Activated CD8-positive, alpha-beta memory T cell treated with anti-CD3 and anti-CD28 coated beads, Interleukin-2, amount 50 U/mL, for 1 hour (primary cell): ENCODE results near the gene DCAF15.

Experiments used
- DNase-seq: peaks from one replicate; pipeline ENCODE4 v3.0.0-alpha.2; 2020; ENCODE audit errors: extremely low read depth

DCAF15 gene

DNA sequence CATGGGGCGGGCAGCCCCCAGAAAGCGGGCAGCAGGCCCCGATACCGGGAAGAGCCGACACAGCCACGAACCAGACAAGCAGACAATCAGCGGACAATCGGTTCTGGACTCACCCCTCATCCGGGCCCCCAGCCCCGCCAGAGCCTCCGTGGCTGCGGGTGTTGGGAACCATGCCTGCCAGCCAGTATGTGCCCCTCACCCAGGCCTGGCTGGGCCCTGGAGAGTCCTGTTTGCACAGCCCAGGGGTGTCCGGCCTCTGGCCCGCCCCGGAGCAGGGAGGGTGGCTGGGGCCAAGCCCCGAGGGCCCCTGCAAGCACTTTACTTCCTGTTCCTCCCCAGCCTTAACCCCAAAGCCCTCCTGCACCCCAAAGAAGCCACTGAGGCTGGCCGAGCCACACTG is 21.9 kb upstream of the DCAF15 start:
- DNase-seq: no peak

DNA sequence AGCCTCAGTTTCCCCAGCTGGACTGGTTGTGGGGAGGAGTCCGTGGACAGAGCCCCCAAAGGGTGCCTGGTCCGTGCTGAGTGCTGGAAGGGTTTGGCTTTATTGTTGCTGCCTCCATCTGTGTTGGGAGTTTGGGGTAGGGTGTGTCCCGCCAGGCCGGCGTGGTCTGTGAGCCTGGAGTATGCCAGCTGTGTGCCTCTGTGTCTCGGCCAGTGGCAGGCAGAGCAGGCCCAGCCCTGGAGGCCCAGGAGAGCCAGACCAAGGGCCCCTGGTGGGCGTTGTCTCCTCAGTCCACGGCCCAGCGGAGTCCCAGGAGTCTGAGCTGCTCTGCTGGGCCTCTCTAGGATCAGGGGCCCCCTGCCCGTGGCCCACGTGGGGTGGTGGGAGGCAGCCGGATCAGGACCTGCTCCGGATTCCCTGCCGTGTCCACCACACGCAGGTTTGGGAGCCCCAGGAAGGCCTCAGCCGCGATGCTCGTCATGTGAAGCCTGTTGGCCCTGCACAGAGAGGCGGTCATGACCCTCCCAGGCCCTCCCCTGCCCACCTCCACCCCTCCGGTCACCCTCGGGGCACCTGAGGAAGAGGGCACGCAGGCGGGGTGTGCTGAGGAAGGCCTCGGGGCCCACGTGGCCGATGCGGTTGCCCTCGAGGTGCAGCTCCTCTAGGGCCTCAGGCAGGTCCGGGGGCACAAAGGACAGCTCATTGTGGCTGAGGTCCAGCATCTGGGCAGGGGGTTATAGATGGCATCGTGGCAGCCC is 20.7 kb upstream of the DCAF15 start:
- no peak for DNase-seq

DNA sequence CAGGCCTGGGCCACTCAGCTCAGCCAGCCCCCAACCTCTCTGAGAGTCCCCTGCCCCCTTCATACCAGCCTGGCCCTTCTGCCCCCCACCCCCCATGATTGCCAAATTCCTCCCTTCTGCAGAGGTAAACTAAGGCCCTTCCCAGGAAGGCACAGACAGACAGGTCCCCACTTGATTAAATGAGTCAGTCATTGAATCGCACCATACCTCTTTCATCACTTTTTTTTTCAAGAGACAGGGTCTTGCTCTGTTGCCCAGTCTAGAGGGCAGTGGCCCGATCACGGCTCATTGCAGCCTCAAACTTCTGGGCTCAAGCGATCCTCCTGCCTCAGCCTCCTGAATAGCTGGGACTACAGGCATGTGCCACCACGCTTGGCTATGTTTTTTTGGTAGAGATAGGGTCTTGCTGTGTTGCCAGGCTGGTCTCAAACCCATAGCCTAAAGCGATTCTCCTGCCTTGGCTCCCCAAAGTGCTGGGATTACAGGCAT is 20.1 kb upstream of the DCAF15 start:
- no peak for DNase-seq

DNA sequence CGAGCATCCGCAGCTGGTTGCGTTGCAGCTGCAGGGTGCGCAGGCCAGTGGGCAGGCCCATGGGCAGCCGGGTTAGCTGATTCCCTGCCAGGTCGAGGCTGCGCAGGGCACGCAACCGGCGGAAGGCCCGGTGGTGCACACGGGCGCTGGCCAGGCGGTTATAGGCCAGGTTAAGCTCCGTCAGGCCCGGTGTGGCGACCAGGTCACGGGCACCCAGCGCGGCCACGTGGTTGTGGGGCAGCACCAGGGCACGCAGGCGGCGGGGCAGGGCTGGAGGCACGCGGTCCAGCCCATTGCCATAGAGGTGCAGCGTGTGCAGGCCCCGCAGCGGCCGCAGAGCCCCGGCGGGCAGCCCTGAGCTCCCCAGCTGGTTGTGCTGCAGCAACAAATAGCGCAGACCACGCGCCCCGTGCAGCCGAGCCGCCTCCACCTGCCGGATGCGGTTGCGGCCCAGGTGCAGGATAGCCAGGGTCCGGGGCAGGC is 19.4 kb upstream of the DCAF15 start:
- DNase-seq: no peak

DNA sequence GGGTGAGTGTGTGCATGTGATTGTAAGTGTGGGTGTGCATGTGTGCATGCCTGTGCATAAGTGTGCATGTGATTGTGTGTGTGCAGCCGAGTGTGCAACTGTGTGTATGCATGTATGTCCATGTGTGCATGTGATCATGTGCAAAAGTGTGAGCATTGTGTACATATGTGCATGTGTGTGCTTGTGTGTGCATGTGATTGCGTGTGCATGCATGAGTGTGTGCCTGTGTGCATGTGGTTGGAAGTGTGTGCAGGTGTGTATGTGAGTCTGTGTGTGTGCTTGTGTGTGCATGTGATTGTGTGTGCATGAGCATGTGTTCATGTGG is 17.6 kb upstream of the DCAF15 start:
- no peak for DNase-seq

DNA sequence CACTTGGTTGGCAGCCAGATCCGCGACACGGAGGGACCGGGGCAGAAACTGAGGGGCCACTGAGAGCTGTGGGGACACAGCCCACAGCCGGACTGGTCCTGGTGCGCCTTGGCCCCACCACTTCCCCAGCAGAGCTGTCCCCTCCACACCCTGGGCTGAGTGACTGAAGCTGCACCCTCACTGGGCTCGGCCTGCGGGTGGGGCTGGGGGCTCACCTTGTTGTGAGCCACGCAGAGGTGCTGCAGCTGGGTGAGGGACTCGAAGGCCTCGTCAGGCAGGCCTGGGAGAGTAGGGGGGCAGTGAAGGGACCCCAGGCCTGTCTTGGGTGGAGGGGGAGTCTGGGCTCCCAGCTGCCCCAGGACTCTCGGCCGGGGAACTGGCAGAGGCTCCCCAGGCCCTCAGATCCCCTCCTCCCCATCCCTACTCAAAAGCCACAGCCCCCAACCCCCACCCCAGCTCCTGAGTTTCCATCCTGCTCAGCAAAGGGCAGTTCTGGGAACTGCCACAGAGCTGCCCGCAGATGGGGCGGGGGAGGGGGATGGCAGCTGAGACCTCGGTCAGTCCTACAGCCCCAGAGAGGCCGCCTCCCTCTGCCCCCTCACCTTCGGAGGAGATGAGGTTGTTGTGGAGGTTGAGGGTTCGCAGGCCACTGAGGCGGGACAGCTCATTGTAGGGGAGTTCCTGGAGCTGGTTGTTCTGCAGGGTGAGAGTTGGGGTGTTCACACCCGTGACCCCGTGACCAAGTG is 16.4 kb upstream of the DCAF15 start:
- no peak for DNase-seq

DNA sequence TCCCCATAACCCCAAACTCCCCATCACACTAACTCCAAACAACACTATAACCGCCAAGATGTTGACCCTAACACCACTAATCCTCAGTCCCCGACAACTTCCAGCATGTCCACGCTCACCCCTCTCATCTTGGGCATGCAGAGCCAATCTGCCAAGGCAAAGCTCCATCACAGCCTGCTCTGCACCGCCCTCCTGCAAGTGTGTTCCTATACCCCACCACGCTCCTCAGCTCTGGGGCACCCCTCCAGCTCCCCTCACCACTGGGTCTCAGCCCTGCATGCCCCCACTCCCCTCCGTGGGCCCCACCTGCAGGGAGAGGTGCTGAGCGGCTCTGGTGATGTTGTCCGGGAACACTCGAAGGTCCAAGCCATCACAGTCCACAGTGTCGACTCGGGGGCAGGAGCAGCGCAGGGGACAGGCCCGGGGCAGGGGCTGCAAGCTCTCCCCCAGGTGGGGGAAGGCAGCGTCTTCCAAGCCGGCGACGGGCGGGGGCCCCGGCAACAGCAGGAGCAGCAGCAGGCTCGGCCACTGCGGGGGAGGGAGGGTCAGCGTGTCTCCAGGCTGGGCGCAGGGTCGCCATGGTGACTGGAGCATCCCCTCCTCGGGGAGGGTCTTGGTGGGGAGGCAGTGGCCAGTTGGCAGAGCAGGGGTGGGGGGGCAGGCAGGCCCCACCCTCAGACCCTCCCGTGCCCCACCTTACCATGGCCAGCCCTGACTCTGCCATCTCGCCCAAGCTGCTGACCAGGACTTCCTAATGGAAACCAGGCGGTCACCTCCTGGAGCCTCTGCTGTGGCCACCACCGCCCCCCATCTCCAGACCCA is 14.6 kb upstream of the DCAF15 start:
- no peak for DNase-seq

DNA sequence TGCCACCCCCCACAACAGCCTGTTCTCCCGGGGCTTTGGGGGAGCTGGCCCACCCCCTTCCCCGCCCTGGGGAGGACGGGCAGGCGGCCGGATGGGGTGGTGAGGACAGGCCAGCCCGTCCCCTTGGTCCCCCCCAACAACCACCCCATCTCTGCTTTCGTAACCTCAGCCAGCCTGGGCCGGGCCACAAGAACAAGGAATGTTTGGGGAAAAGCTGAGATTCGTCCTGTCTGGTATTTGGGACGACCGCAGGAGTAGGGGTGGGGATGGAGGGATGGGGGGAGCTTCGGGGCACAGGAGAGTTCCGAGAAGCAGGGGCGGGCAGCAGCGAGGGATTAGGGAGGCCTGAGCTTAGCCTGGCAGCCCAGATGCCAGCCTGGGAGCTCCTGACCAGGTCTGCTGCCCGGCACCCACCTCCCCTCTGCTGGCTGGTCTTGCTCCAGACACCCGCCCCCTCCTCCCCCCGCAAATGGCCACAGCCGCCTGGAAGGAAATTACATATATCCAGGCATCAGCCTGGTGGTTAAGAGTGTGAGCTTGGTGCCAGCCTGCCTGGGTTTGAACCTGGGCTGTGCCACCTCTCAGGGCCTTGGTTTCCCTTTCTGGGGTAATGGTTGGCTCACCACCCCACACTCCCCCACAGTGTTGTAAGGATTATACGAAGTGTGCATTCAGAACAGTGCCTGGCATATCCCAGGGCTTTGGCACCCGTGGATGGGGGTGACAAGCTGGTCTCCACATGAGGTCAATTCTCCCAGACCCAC is 13.8 kb upstream of the DCAF15 start, which contains the start of gene PODNL1:
TSS of gene PODNL1 (minus strand) at position 117 of the 764 bp plus-strand sequence. CDS start 236 bp downstream, outside the sequence.
- DNase-seq: no peak

DNA sequence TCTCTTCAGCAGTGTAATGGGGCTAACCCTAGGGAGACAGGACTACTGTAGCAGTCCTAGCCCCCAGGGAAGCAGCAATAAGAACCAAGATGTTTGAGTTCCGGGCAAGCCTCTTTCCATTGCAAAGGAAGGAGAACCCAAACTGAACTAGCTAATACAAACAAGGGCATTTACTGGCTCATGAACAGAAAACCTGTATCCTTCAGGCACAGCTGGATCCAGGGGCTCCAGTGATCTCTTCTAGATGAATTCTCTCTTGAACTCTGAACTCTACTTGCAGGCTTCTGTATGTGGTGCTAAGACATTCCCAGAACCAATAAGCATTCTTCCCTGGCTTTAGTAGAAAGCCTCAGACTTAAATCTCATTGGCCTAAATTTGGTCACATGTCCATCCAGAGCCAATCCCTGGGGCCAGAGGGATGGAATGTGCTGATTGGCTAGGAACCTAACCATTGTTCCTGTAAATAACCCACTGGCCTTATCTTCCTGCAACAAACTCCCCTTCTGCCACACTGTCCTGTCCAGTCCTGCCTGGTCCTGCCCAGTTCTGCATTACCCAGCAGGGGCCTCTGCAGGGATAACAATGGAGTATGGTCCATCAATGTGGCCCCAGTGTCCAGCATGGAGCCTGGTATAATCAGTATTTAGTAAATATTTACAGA is 10.2 kb upstream of the DCAF15 start:
- DNase-seq: no peak

DNA sequence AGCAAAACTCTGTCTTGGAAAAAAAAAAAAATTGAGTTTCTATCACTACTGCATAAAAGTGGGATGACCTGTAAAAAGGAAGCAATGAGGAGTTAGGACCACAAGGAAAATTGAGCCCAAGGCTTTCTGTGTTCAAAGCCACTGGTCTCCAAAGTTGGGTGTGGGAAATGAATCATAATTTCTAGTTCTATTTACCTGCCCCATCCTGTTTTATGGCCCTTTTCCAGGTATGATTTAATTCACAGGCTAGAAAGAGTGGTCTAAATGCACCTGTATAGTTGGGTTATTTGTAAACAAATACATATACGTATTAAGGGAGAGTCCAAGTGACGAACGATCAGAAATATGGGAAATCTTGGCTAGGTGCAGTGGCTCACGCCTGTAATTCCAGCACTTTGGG is 5.9 kb upstream of the DCAF15 start:
- no peak for DNase-seq

DNA sequence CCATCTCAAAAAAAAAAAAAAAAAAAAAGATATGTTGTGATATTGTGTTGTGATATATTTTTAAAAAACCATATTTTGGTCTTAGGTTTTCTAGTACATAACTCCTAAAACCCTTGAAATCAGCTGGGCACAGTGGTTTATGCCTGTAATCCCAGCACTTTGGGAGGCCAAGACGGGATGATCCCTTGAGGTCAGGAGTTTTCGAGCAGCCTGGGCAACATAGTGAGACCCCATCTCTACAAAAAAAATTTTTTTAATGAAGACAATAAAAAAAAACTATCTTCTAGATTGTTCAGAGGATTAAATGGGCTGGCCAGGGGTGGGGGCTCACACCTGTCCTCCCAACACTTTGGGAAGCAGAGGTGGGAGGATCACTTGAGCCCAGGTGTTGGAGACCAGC is 1.3 kb upstream of the DCAF15 start:
- DNase-seq: no peak

DNA sequence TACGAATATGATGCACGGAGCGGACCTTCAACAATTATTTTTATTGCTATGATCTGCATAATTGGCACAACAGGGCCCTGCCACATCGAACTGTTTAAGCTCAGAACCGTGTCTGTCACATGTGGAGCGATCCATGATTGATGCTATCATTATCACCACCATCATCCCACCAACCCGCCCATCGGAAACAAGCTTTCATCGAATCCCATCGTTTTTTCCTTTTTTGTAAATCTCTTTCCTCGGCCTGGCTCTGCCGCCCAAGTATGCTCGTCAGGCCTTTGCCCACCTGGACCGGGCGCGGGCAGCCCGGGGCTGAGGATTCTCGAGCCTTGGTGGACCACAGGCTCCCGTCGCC is 533 bp upstream of the DCAF15 start:
- DNase-seq: no peak

DNA sequence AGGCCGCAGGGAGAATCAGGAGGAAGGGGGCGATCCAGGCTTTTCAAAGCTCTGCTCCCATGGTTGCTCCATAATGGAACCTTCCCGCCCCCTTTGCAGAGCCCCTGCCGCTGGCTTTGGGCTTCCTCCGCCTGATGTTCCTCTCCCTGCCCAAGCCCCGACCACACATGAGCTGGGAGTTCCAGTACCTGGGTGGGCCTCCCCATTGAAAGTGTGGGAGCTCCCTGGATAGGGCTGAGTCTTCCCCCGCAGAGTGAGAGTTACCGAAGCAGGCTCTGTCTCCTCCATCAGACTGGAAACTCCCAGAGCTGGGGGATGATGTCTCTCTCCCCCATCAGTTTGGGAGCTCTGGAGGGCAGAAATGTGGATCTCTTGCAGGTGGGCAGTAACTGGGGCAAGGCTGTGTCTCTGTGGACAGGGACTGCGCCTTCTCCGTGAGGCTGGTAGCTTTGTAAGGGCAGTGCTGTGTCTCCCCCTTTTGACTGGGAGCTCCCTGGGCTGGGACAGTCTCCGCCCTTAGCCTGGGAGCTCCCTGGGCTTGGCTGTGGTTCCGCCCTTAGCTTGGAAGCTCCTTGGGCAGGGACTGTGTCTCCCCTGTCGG is 722 bp downstream of the DCAF15 start:
- DNase-seq: no peak

DNA sequence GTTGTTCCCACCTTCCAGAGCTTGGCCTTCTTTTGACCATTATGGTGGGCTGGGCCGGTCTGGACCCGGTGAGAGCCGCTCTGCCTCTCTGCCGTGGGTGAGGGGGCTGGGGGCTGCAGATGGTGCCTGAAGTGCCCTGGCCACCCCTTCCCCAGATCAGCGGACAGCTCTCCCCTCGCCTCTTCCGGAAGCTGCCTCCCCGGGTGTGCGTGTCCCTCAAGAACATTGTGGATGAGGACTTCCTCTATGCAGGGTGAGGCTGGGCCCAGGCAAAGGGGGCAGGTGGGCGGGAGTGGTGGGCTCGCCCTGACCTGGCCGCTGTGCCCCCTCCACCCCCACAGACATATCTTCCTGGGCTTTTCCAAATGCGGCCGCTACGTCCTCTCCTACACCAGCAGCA is 1.9 kb downstream of the DCAF15 start:
- DNase-seq: no peak

DNA sequence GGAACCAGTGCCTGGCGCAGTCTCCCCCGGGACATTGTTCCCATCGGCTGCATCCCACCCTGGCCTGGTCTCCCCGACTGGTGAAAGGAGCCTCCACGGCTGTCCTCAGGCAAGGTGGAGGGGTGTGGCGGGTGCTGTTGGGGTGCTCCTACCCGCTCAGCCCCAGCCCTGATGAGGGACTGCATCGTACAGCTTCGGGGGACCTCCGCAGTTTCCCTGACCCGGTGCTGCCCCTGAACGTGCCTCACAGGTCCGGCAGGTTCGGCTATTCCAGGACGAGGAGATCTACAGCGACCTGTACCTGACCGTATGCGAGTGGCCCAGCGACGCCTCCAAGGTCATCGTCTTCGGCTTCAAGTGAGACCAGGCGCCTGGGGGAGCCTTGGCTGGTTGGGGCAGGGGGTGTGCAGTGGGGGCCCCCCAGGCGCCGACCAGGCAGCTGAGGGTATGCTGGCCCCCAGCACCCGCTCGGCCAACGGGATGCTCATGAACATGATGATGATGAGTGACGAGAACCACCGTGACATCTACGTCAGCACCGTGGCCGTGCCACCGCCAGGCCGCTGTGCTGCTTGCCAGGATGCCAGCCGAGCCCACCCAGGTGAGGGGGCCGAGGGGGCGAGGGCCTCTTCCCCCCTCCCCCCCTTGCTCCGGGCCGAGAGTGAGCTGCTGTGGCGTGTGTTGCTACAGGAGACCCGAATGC is 3.5 kb downstream of the DCAF15 start:
- no peak for DNase-seq

DNA sequence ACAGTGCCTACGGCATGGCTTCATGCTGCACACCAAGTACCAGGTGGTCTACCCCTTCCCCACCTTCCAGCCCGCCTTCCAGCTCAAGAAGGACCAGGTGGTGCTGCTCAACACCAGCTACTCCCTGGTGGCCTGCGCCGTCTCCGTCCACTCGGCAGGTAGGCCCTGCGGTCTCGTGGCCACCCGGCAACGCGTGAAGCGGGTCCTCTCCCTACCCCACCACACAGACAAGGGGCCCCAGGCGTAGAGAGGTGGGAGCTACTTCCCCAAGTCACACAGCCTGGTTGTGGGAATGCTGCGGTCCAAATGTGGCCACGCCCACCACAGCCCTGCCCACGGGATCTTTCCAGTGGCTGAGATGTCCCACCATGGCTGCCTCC is 4.0 kb downstream of the DCAF15 start:
- DNase-seq: no peak

DNA sequence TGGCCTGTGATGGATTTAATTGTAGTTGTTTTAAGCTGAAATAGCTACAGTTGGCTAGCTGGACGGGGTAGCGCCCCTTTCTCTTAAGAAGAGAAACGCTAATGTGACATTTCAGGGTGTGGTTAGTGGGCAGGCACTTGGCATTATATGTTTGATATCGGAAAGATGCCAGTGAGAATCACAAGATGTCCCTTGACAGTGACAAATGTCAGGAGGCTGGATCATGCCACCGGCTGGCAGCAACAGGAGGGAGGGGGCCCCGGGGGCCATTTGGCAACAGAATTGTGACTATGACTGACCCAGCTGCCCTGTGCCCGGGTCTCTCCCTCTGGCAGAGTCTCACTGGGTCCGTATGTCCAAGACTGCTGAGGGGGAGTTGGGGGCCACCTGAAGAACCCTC is 4.7 kb downstream of the DCAF15 start:
- DNase-seq: no peak

DNA sequence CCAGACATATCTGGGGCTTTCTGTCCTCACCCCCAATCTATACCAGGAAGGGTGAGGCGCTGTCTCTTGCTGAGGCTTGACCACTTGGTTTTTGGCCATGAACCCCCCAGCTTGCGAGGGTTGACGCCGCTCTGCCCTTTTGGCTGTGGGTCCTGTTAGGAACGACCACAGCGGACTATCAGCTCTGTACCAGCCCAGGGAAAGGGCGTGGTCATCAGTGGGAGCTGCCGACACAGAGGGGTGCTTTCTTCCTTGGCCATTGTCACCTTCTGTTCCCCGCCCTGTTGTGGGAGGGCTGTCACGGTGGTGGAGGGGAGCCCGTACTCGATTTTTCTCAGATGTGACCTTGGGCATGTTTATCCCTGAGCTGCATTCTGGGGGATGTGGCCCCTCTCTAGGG is 5.7 kb downstream of the DCAF15 start:
- no peak for DNase-seq

DNA sequence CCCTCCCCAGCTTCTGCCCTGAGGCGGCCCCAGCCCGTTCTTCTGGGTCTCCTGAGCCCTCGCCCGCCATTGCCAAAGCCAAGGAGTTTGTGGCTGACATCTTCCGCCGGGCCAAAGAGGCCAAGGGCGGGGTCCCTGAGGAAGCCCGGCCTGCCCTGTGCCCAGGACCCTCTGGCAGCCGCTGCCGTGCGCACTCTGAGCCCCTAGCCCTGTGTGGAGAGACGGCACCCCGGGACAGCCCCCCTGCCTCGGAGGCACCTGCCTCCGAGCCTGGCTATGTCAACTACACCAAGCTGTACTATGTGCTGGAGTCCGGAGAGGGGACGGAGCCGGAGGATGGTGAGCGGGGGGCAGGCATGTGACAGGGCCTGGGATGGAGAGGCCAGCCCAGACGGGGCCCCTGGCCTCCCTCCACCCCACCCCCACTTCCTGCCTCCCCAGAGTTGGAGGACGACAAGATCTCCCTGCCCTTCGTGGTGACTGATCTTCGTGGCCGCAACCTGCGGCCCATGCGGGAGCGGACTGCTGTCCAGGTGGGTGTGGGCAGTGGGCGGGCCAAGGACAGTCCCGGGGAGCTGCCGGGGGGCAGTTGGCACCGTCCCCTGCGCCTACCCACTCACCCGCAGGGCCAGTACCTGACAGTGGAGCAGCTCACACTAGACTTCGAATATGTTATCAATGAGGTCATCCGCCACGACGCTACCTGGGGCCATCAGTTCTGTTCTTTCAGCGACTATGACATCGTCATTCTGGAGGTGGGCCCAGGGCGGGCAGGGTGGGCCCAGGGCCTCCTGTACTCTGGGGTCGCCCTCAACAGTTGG is 7.0 kb downstream of the DCAF15 start:
- no peak for DNase-seq
